ENCODE data around the gene EPHA7.

The EPHA7 gene

DNA sequence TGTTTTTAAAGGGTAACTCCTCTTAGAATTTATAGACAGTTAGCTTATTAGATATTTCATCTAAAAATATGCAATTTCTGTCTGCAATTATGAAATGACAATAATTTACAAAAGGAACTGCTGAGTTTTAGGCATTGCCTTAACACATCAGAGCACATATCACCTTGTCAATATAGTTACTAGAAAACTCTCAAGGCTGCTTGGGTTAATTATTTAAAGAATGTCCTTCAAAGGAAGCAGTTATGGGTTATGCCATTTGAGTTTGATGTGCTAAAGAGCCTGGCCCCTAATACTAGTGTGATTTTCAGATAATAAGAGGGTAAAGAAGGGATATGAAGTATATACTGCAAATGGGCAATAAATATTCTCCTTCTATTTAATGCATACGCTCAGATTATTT, 192.5 kb downstream of the EPHA7 start:
- no peak for ATAC-seq

DNA sequence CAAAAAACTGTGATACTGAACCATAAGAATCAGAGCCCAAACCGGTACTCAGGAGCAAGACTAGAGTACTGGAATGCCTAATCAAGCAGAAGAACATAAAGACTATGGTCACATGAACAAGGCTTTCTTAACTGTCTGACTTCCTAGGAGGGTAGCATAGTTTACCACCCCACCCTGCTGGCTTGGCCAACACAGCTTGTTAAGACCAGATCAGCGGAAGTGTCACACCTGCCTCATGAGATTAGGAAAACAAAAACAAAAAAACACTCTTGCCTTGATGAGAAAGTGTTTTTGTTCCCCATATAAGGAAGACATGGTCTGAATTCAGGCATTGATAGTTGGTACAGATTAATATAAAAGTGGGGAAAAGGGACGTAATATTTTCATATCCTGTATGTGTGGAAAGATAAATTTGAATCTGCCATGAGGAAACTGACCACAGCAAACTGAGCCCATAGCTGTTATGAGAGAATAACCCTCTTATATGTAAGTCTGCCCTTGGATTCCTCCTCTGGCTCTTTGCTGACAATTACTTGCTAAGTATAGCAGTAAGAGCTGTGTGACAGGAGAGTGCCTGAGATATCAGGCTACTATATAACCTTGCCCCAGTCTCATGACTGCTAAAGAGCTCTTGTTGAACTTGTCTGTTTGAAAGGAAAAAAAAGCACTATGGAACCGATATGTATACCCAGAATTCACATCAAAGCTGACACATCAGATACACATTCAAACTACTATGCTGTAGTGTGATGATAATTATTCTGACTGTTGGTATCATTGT, 197.1 kb downstream of the EPHA7 start:
- ATAC-seq, result no peak
- no peak for TF ChIP-seq CSDC2 (CRISPR knock-in tag; IDR thresholded peaks at IDR 0.05)
- TF ChIP-seq ISL1 (CRISPR knock-in tag; IDR thresholded peaks at IDR 0.05), result no peak
- TF ChIP-seq ZFP30 (CRISPR knock-in tag; IDR thresholded peaks at IDR 0.05), result no peak
- TF ChIP-seq GLIS3 (CRISPR knock-in tag; IDR thresholded peaks at IDR 0.05), result no peak
- TF ChIP-seq RARB (CRISPR knock-in tag; IDR thresholded peaks at IDR 0.05), result no peak
- no peak for TF ChIP-seq BACH2 (CRISPR knock-in tag; IDR thresholded peaks at IDR 0.05; ENCODE audit: borderline replicate concordance)
- TF ChIP-seq SNAI2 (CRISPR knock-in tag; IDR thresholded peaks at IDR 0.05), result no peak
- no peak for TF ChIP-seq POU6F1 (CRISPR knock-in tag; IDR thresholded peaks at IDR 0.05; ENCODE audit: borderline replicate concordance, low read depth)
- TF ChIP-seq ARNTL (CRISPR knock-in tag; IDR thresholded peaks at IDR 0.05; ENCODE audit: borderline replicate concordance, low read depth), result no peak
- no peak for TF ChIP-seq PPARA (CRISPR knock-in tag; IDR thresholded peaks at IDR 0.05; ENCODE audit: borderline replicate concordance)
- no peak for TF ChIP-seq ZNF70 (CRISPR knock-in tag; IDR thresholded peaks at IDR 0.05)
- TF ChIP-seq ESRRG (CRISPR knock-in tag; IDR thresholded peaks at IDR 0.05), result no peak
- no peak for TF ChIP-seq ZFP3 (CRISPR knock-in tag; IDR thresholded peaks at IDR 0.05)

More for the DNA sequence above, 192.5 kb downstream of the EPHA7 start:
- TF ChIP-seq ZNF70 (CRISPR knock-in tag; IDR thresholded peaks at IDR 0.05) (no peak), OSR1 (CRISPR knock-in tag; IDR thresholded peaks at IDR 0.05) (no peak), RARB (CRISPR knock-in tag; IDR thresholded peaks at IDR 0.05) (no peak), SNAI2 (CRISPR knock-in tag; IDR thresholded peaks at IDR 0.05) (no peak), POU6F1 (CRISPR knock-in tag; IDR thresholded peaks at IDR 0.05; ENCODE audit: borderline replicate concordance, low read depth) (no peak), CREB5 (CRISPR knock-in tag; IDR thresholded peaks at IDR 0.05; ENCODE audit: low read depth) (no peak), PPARA (CRISPR knock-in tag; IDR thresholded peaks at IDR 0.05; ENCODE audit: borderline replicate concordance) (no peak), ESRRG (CRISPR knock-in tag; IDR thresholded peaks at IDR 0.05) (no peak), BACH2 (CRISPR knock-in tag; IDR thresholded peaks at IDR 0.05; ENCODE audit: borderline replicate concordance) (no peak), TCF4 (CRISPR knock-in tag; IDR thresholded peaks at IDR 0.05; ENCODE audit: borderline replicate concordance) (no peak), ARNTL (CRISPR knock-in tag; IDR thresholded peaks at IDR 0.05; ENCODE audit: borderline replicate concordance, low read depth) (no peak), TOX (CRISPR knock-in tag; IDR thresholded peaks at IDR 0.05; ENCODE audit: borderline replicate concordance) (no peak), ZNF8 (CRISPR knock-in tag; IDR thresholded peaks at IDR 0.05) (no peak)

- TF ChIP-seq CSRNP3 (CRISPR knock-in tag; IDR thresholded peaks at IDR 0.05) (no peak), TOX (CRISPR knock-in tag; IDR thresholded peaks at IDR 0.05; ENCODE audit: borderline replicate concordance) (no peak), TCF4 (CRISPR knock-in tag; IDR thresholded peaks at IDR 0.05; ENCODE audit: borderline replicate concordance) (no peak), ZNF565 (CRISPR knock-in tag; conservative IDR thresholded peaks at IDR 0.05; ENCODE audit: low read depth) (no peak), ZC3H10 (CRISPR knock-in tag; IDR thresholded peaks at IDR 0.05) (no peak), CSDC2 (CRISPR knock-in tag; IDR thresholded peaks at IDR 0.05) (no peak), ZNF8 (CRISPR knock-in tag; IDR thresholded peaks at IDR 0.05) (no peak), POU6F1 (CRISPR knock-in tag; IDR thresholded peaks at IDR 0.05; ENCODE audit: borderline replicate concordance, low read depth) (no peak), RARB (CRISPR knock-in tag; IDR thresholded peaks at IDR 0.05) (no peak), OSR1 (CRISPR knock-in tag; IDR thresholded peaks at IDR 0.05) (no peak), PPARA (CRISPR knock-in tag; IDR thresholded peaks at IDR 0.05; ENCODE audit: borderline replicate concordance) (no peak), ESRRG (CRISPR knock-in tag; IDR thresholded peaks at IDR 0.05) (no peak), CREB5 (CRISPR knock-in tag; IDR thresholded peaks at IDR 0.05; ENCODE audit: low read depth) (no peak), GLIS3 (CRISPR knock-in tag; IDR thresholded peaks at IDR 0.05) (no peak), TSHZ2 (CRISPR knock-in tag; IDR thresholded peaks at IDR 0.05) (no peak), SNAI2 (CRISPR knock-in tag; IDR thresholded peaks at IDR 0.05) (no peak), ISL1 (CRISPR knock-in tag; IDR thresholded peaks at IDR 0.05) (no peak)
Observed at GRCh38 chr6:93219447-93219846, 199.9 kb downstream of the EPHA7 start.

More at GRCh38 chr6:93219447-93219846, 199.9 kb downstream of the EPHA7 start:
- ATAC-seq, result no peak
